ENCODE results near the gene KDM1B.

DNA sequence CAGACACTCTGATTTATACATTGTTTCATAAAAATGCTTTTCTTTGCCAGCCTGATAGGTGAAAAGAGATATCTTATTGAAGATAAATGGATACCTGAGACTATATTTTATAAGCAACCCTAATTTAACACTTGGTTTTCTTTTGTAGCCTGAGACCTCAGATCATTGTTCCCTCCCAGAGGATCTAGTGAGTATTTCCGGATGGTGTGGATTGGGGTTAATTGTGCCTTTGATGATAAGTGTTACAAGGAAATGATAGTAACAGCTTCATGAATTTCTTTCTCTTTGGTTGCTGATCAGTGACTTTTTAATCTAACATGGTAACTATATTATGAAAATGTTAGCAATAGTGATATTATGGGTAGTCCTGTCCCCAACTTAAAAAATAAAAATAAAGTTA lies 30.4 kb downstream of the KDM1B start:
- TF ChIP-seq, protein P1, sequence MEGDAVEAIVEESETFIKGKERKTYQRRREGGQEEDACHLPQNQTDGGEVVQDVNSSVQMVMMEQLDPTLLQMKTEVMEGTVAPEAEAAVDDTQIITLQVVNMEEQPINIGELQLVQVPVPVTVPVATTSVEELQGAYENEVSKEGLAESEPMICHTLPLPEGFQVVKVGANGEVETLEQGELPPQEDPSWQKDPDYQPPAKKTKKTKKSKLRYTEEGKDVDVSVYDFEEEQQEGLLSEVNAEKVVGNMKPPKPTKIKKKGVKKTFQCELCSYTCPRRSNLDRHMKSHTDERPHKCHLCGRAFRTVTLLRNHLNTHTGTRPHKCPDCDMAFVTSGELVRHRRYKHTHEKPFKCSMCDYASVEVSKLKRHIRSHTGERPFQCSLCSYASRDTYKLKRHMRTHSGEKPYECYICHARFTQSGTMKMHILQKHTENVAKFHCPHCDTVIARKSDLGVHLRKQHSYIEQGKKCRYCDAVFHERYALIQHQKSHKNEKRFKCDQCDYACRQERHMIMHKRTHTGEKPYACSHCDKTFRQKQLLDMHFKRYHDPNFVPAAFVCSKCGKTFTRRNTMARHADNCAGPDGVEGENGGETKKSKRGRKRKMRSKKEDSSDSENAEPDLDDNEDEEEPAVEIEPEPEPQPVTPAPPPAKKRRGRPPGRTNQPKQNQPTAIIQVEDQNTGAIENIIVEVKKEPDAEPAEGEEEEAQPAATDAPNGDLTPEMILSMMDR (conservative IDR thresholded peaks at IDR 0.05; ENCODE audit: low read depth, low read length), result no peak
- no peak for TF ChIP-seq EZH2 (IDR thresholded peaks at IDR 0.05; ENCODE audit: low read length, unreplicated experiment)
- no peak for TF ChIP-seq EZH2phosphoT487 (IDR thresholded peaks at IDR 0.05; ENCODE audit: borderline replicate concordance, low read length)
